GM18870 (cell line): Measurements from ENCODE around the gene IL9.
"Not testable (repeated sequence)": the region's sequence is repeated elsewhere in the genome, so short reads cannot be mapped to it uniquely, and the experiment has no call there.

Experiments
- ATAC-seq: cut with Tn5 transposase; IDR thresholded peaks from one replicate; pipeline ENCODE4 v1.9.1; 2021; ENCODE audit warnings: moderate library complexity; ENCODE audit not compliant: unreplicated experiment

The IL9 gene

GRCh38 chr5:135869935-135870334 is 25.7 kb downstream of the IL9 start:
- no peak for ATAC-seq

DNA sequence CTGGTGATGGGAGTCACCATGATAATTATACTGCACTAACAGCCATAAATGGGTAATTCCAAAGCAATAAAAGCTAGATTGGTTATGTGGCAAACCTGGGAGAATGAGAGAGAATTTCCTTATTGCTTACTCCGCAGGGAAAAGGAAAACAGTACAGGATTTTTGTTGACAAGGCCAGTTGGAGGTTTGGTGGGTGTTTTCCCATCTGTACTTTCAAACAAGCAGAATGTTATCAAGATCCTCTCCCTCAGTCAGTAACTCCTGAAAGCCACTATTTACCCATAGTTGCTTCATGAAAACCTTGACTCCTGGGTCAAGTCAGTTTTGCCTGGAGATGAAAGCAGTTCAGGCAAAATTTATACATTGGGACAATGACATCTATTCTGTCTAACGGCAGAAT is 26.4 kb downstream of the IL9 start:
- no peak for ATAC-seq

GRCh38 chr5:135868681-135869080 is 27.0 kb downstream of the IL9 start:
- no peak for ATAC-seq

GRCh38 chr5:135867599-135867998 is 28.0 kb downstream of the IL9 start:
- no peak for ATAC-seq

DNA sequence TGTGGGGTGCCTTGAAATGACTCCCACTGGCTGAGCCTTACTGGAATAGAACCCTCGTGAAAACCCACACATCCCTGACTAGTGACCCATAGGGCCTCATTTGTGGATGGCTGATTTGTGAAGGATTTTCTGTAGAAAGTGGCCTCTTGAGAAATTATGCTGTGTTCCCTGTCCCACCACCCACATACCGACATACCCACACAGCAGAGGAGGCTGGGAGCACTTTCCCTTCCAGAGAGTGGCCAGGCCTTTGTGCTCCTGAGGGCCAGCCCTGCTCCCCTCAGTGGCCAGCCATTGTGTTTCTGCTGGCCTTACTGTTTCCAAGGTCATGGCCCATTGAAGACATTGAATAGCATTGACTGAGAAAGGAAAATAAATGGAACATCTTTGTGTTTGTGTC is 29.6 kb downstream of the IL9 start:
- no peak for ATAC-seq

- no peak for ATAC-seq
These were observed 30.9 kb downstream of the IL9 start for GRCh38 chr5:135864503-135865435.

- ATAC-seq, result no peak
These were observed 32.9 kb downstream of the IL9 start for GRCh38 chr5:135862744-135863143.

DNA sequence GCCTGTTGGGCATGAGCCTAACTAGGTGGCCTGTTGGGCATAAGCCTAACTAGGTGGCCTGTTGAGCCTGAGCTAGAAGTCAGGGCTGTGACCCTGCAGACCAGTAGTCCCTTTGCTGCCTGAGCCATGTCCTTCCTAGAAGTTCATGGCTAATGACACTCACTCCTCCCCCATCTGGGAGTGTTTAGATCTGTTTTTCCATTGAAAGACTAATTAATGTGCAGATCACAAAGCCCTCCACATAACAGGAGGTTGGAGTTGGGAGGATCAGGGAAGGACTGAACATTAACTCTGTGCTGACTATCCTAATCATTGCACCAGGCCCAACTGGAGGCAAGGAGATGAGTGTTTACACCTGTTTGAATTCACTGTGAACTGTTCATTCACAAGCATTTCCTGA is 33.6 kb downstream of the IL9 start:
- no peak for ATAC-seq

GRCh38 chr5:135861641-135862040 is 34.0 kb downstream of the IL9 start:
- ATAC-seq, result no peak

DNA sequence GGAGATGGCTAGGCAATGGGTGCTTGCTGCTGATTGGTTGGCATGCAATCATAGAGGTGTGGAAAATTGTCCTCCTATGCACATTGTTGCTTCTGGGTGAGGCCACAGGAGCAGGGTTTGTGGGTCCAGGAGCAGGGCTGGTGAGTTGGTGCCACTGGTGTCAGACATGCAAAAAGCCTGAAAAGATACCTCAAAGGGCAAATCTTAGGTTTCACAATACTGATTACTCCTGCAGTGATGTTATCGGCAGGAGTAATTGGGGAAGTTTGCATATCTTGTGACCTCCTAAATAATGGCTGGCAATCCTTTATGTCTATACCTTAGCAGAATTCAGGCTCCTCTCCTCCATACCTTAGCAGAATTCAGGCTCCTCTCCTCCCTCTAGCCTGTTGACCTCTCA is 36.0 kb downstream of the IL9 start:
- no peak for ATAC-seq

- not testable (repeated sequence) for ATAC-seq
These were observed 36.5 kb downstream of the IL9 start for GRCh38 chr5:135859186-135859585.

GRCh38 chr5:135857630-135858311 is 37.9 kb downstream of the IL9 start:
- no peak for ATAC-seq

- ATAC-seq, result no peak
These were observed 43.5 kb downstream of the IL9 start for GRCh38 chr5:135851915-135852845.

- ATAC-seq, result no peak
These were observed 44.3 kb downstream of the IL9 start for GRCh38 chr5:135851186-135851914.

- no peak for ATAC-seq
These were observed 45.0 kb downstream of the IL9 start for GRCh38 chr5:135850671-135851070.

DNA sequence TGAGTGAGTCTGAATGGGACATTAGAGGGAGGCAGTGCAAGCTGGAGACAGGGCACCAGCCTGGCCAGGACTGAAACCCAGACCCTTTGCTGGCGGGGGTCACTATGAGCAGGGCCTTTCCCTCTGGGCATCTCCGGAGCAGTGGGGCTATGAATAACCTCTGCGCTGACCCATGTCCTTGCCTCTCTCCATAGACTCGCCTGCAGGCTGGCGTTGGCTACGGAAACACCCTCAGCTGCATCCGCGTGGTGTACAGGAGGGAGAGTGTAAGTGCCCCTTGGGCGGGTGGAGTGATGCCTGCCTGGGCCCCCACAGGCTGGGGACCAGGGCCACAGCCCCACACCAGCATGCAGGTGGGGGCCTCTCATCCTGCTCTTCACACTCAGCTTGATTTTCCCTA is 45.4 kb downstream of the IL9 start:
- ATAC-seq, result no peak

- ATAC-seq, result no peak
These were observed 47.7 kb downstream of the IL9 start for GRCh38 chr5:135847976-135848375.

GRCh38 chr5:135846311-135846710 is 49.3 kb downstream of the IL9 start:
- ATAC-seq, result no peak

DNA sequence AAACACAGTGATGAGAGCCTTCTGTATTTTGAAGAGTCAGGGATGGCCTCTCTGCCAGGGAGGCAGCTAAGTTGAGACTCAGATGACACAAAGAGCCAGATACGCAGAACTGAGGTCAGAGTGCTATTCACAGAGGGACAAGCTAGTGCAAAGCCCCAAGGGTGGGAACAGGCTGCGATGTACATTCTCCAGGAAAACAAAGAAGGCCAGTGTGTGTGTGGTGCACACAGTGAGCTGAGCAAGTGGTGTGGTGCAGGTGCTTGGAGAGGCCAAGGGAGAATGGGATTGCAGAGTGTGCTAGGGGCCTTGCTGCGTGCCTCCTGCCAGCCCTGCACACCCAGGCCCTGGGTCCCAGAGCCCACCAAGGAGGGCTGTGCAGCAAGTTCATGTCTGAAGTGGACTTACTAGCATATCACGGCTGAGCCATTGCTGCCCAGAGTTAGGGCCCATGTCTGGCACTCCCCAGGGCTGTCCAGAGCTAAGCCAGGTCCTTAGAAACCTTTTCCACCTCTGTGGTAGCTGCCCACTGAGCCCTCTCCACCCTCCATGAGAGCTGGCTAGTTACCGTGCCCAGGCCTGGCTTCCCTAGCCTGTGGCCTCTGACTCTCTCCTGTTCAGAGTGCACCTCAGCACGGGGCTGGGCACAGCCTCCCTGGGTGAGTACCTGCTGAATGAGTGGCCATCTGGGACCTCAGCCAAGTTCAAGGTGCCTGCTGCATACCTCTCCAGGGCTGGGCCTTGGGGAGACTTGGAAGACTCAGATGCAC is 51.9 kb downstream of the IL9 start:
- no peak for ATAC-seq

DNA sequence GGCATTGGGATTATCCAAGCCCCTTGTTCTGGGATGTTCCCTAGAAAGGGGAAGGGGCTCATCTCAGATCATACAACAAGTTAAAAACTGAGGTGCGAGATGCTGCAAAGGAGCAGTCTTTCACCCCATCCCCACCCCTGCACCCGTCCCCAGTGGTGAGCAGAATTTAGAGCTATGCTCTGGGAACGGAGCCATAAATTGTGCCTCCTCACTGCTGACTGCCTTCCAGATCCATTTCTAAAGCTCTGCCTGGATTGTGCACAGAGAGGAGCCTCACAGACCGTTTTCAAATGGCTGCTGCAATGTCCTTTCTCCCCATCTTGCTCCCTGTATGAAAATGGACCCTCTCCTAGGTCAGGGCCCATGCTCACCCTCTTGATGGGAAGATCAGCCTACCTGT is 52.9 kb downstream of the IL9 start:
- no peak for ATAC-seq
